K562 (cell line): ENCODE data around the gene HOXA13. TPM values are rescaled to one million over a fixed set of nuclear protein-coding genes. Genes with fewer than 3 reads are reported as not detected.

Experiments used
- ATAC-seq: fragments of 200-7000 bp; cut with Tn5 transposase; 3 replicates; pipeline ENCODE4 v1.9.1; 2020; ENCODE audit warnings: moderate library complexity
- BruUV-seq: library from RNA; stranded (reverse); fragments of 400-500 nt; replicated peaks from 2 replicates; lab custom pipeline; 2021; lab: Mats Ljungman, UMichigan
- CTCF ChIA-PET: fragments of 300-600 bp; formaldehyde crosslinking; extraction: SDS; loops from one replicate; lab custom pipeline; 2021; ENCODE audit warnings: low intra/inter-chr PET ratio; lab: Yijun Ruan, JAX
- POLR2A ChIA-PET: fragments of 300-600, 350-650 bp; sonication (Branson Sonifier 250); formaldehyde crosslinking; extraction: SDS; loops from one replicate; lab custom pipeline; 2021; ENCODE audit warnings: antibody characterized with exemption, inconsistent platforms; lab: Yijun Ruan, JAX
- DNase-seq, 4 experiments: peaks; one replicate each; pipeline versions ENCODE4 v3.0.0 to v3.0.0-alpha.2; 2011 to 2018; ENCODE audit warnings: low spot score in 3 of 4, mixed read lengths in 3 of 4; ENCODE audit errors: extremely low read depth in 1 of 4
- FAIRE-seq: peaks from 2 replicates; lab custom pipeline; 2011; peaks lifted over from hg19 to GRCh38; lab: Jason Lieb, UNC
- H2AFZ ChIP-seq: 2 replicates; pipeline ENCODE4 v1.6.0; 2011; ENCODE audit warnings: low read depth, low read length, control low read depth, inconsistent platforms
- H3K27ac ChIP-seq: fragments of 200-600 bp; 3 replicates; pipeline ENCODE4 v1.8.0; 2011; ENCODE audit warnings: low read depth, mild to moderate bottlenecking, control low read depth, inconsistent platforms, low read length, moderate library complexity, mixed read lengths; ENCODE audit errors: extremely low read depth
- H3K27me3 ChIP-seq, 2 experiments: fragments of 300-600 bp in 1 of 2; 2 replicates in 1 of 2; 3 replicates in 1 of 2; pipeline versions ENCODE4 v1.6.0 to v1.8.0; 2011; ENCODE audit warnings: inconsistent platforms in 2 of 2, low read length in 2 of 2, mild to moderate bottlenecking in 1 of 2, mixed read lengths in 1 of 2, moderate library complexity in 1 of 2; ENCODE audit not compliant: control insufficient read depth in 2 of 2, insufficient read depth in 2 of 2
- H3K36me3 ChIP-seq: fragments of 300-600 bp; 3 replicates; pipeline ENCODE4 v1.8.0; 2011; ENCODE audit warnings: mild to moderate bottlenecking, low read length, inconsistent platforms; ENCODE audit not compliant: control insufficient read depth, insufficient read depth
- H3K4me1 ChIP-seq, 2 experiments: fragments of 200-600 bp in 1 of 2; replicated peaks in 1 of 2; 2 replicates in 1 of 2; 3 replicates in 1 of 2; pipeline versions ENCODE4 v1.5.1 to v1.8.0; 2011; ENCODE audit warnings: inconsistent platforms in 2 of 2, low read length in 2 of 2, mild to moderate bottlenecking in 1 of 2, mixed read lengths in 1 of 2, moderate library complexity in 1 of 2; ENCODE audit not compliant: control insufficient read depth in 2 of 2, insufficient read depth in 2 of 2
- H3K4me2 ChIP-seq: 2 replicates; pipeline ENCODE4 v1.6.1; 2011; ENCODE audit warnings: low read length, control low read depth, inconsistent platforms, mixed read lengths; ENCODE audit not compliant: insufficient read depth
- H3K4me3 ChIP-seq: fragments of 200-600 bp; sonication (generic), shearing (Covaris generic); 2 replicates; pipeline ENCODE4 v1.5.1; 2016; ENCODE audit warnings: control low read depth, inconsistent platforms
- H3K79me2 ChIP-seq: fragments of 200-600 bp; 3 replicates; pipeline ENCODE4 v1.8.0; 2011; ENCODE audit warnings: low read length, inconsistent platforms; ENCODE audit not compliant: control insufficient read depth, insufficient read depth
- H3K9ac ChIP-seq, 2 experiments: 2 replicates each; pipeline versions ENCODE4 v1.6.0 to v1.6.1; 2011; ENCODE audit warnings: low read depth in 2 of 2, low read length in 2 of 2, control low read depth in 1 of 2, inconsistent platforms in 1 of 2, mild to moderate bottlenecking in 1 of 2, mixed read lengths in 1 of 2; ENCODE audit not compliant: insufficient read depth in 1 of 2
- H3K9me1 ChIP-seq: one replicate; pipeline ENCODE4 v1.6.0; 2011; ENCODE audit warnings: inconsistent platforms, mild to moderate bottlenecking, low read length, moderate library complexity; ENCODE audit not compliant: control insufficient read depth, insufficient read depth
- H3K9me3 ChIP-seq: replicated peaks from 2 replicates; pipeline ENCODE4 v1.5.1; 2011; ENCODE audit warnings: low read depth, low read length, inconsistent platforms; ENCODE audit not compliant: control insufficient read depth, insufficient read depth
- H4K20me1 ChIP-seq: replicated peaks from 2 replicates; pipeline ENCODE4 v1.6.1; 2011; ENCODE audit warnings: low read length, inconsistent platforms, mixed read lengths; ENCODE audit not compliant: control insufficient read depth, insufficient read depth
- ATF7 ChIP-seq: fragments of 450-650 bp; IDR thresholded peaks from 2 replicates; pipeline ENCODE4 v1.7.1; 2014; ENCODE audit warnings: mild to moderate bottlenecking, moderate library complexity
- PHTF2 ChIP-seq: fragments of 250-450 bp; sonication (Bioruptor Pico); IDR thresholded peaks from 2 replicates; pipeline ENCODE4 v1.5.0; 2021; ENCODE audit warnings: mild to moderate bottlenecking
- ZC3H11A ChIP-seq: IDR thresholded peaks from 2 replicates; pipeline ENCODE4 v1.6.1; 2012; ENCODE audit warnings: low read depth, low read length, improper control_type of control experiment
- WGBS: fragments of 100-300 bp; shearing (Covaris generic); methylation state at CpG from one replicate; pipeline ENCODE4 v1.1.6; 2016; ENCODE audit warnings: low coverage, mixed read lengths; ENCODE audit not compliant: insufficient coverage; ENCODE audit errors: missing lambda C conversion rate; 5-methylcytosine and 5-hydroxymethylcytosine counted together
- in situ Hi-C: fragments of 300-500 bp; cut with MboI; formaldehyde crosslinking; loops from 4 replicates; pipeline ENCODE4 v1.15.0; 2018; ENCODE audit warnings: inconsistent platforms, mixed read lengths
- intact Hi-C: fragments of 100-400 bp; cut with micrococcal nuclease; formaldehyde crosslinking; loops from 2 replicates; pipeline ENCODE4 v1.14.2; 2022
- polyA plus RNA-seq, 8 experiments: library from polyadenylated mRNA; depleted of rRNA in 4 of 8; stranded (reverse) in 5 of 8; unstranded in 3 of 8; fragments of >200 nt; fragmentation: Nextera tagmentation in 2 of 8; fragmentation: Illumina TruSeq in 1 of 8; extraction: Ambion mirVana in 2 of 8; extraction: Trizol in 1 of 8; gene quantifications; 2 replicates each; pipeline versions ENCODE4 v1.2.1 to v1.2.3, GENCODE V29; 2011 to 2014; ENCODE audit warnings: inconsistent platforms in 1 of 8, missing spikeins in 1 of 8
- total RNA-seq, 7 experiments: library from RNA; depleted of rRNA in 6 of 7; stranded (reverse); fragments of >200 nt in 6 of 7; fragmentation: Illumina TruSeq in 2 of 7; extraction: Trizol in 2 of 7; gene quantifications; 2 replicates each; pipeline versions ENCODE4 v1.2.1 to v1.2.3, GENCODE V29; 2011 to 2021; ENCODE audit warnings: low replicate concordance in 1 of 7

HOXA13 gene
- total and polyA plus RNA-seq, 9 of the 15 experiments (the other 6 are each of a cell fraction or from before 2014, with no cell fraction given): not detected

DNA sequence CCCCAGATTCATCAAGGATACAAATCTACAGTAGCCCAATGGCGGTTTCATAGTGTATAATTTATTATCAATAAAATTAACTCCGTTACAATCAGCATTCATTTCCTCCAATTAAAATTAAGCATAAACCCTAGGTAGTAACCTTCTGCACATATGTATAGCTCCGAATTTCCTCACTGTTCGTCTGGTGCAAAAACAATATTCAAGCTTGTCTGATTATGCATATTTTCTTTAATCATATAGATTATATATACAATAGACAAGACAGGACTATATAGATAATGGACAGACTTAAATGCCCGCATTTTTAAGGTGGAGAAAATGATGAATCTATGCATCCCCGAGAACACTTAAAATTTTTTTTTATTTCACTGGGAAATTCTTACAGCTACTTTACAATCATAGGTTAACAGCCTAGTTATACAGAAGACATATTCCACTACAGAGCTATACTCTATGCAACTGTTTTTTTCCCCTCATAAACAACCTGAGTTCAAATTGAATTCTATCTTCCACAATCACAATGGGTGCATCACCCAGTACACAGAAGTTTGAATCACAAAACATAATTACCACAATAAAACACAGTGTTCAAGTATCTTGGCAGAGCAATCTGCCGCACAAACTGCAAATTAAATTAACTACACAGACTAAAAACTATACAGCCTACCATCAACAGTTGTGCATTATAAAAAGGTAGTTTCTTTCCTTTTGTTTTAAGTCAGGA, 37.2 kb downstream of the HOXA13 start:
- in situ Hi-C loops: loop anchor here (25.0 kb wide), 3 partner anchors 650 to 1275 kb away; no protein-coding TSS in a partner anchor
- Histone ChIP-seq H3K9me1 (no peaks in the 10 kb centered on the region), H3K9ac (no peak overlapping the region), H3K4me3 (no peak overlapping the region), H3K4me2 (no peak overlapping the region), H3K36me3 (no peaks in the 10 kb centered on the region), H3K9me3 (no peaks in the 10 kb centered on the region), H2AFZ (no peak overlapping the region), H3K27me3 (peaks cover 29 to 75% of the 10 kb centered on the region in 2 experiments), H4K20me1 (no peaks in the 10 kb centered on the region), H3K79me2 (no peaks in the 10 kb centered on the region), H3K4me1 (peaks cover 0 to 26% of the 10 kb centered on the region in 2 experiments; a peak in 2 of 5 replicates), H3K27ac (no peak overlapping the region)
- ATAC-seq (no peak), FAIRE-seq (no peak), DNase-seq (no peak)
- WGBS: 9% methylated on average over 7 of the region's 7 CpGs
- ChIA-PET CTCF (no interaction called here), POLR2A (interaction anchor here (0.6 to 1.5 kb wide), 4 partner anchors 13 to 476 kb away, joined by 3 to 4 read pairs (median 3); partner anchors contain the start of gene HOXA5)
- no TSS peak for BruUV-seq
- intact Hi-C loops: loop anchor here (5.0 kb wide), 3 partner anchors 300 to 1270 kb away; partner anchors contain the start of genes SKAP2 and SNX10
- TF ChIP-seq ATF7 (no peak), ZC3H11A (no peak), PHTF2 (CRISPR knock-in tag) (no peak)
